GM12878 (cell line): ENCODE data around the gene YBX1. TPM values are rescaled to one million over a fixed set of nuclear protein-coding genes. Genes with fewer than 3 reads are reported as not detected.

ENCODE experiments used
- ATAC-seq: fragments of 200-7000 bp; cut with Tn5 transposase; 3 replicates; pipeline ENCODE4 v1.9.1; 2020; ENCODE audit warnings: mild to moderate bottlenecking, moderate library complexity
- BruUV-seq: library from RNA; stranded (reverse); fragments of 400-500 nt; replicated peaks from 2 replicates; lab custom pipeline; 2021; lab: Mats Ljungman, UMichigan
- CTCF ChIA-PET: fragments of 300-600 bp; sonication (Branson Sonifier 250); formaldehyde crosslinking; extraction: SDS; loops from one replicate; lab custom pipeline; 2021; ENCODE audit warnings: inconsistent platforms; lab: Yijun Ruan, JAX
- POLR2A ChIA-PET: fragments of 350-600 bp; formaldehyde crosslinking; extraction: SDS; loops from one replicate; lab custom pipeline; 2021; ENCODE audit warnings: inconsistent platforms; lab: Charles Lee
- RAD21 ChIA-PET: fragments of 300-600 bp; sonication (Branson Sonifier 250); formaldehyde crosslinking; loops from one replicate; lab custom pipeline; 2023; ENCODE audit warnings: antibody characterized with exemption; ENCODE audit not compliant: unreplicated experiment; lab: Charles Lee
- SMC1A ChIA-PET: fragments of 300-600 bp; sonication (Branson Sonifier 250); formaldehyde crosslinking; loops from one replicate; lab custom pipeline; 2023; ENCODE audit not compliant: unreplicated experiment, uncharacterized antibody; lab: Charles Lee
- DNase-seq: peaks from one replicate; pipeline ENCODE4 v3.0.0-alpha.2; 2011; ENCODE audit warnings: low read depth, low spot score
- FAIRE-seq: peaks from 3 replicates; lab custom pipeline; 2011; peaks lifted over from hg19 to GRCh38; lab: Jason Lieb, UNC
- H2AFZ ChIP-seq: 2 replicates; pipeline ENCODE4 v1.6.0; 2011; ENCODE audit warnings: low read depth, low read length, control low read depth; ENCODE audit not compliant: control insufficient read depth
- H3K27ac ChIP-seq: 2 replicates; pipeline ENCODE4 v1.5.1; 2011; ENCODE audit warnings: control low read depth; ENCODE audit not compliant: control insufficient read depth, insufficient read depth
- H3K27me3 ChIP-seq, 2 experiments: replicated peaks in 1 of 2; 2 replicates each; pipeline versions ENCODE4 v1.6.0 to v1.6.1; 2011; ENCODE audit warnings: low read length in 1 of 2; ENCODE audit not compliant: control insufficient read depth in 2 of 2, insufficient read depth in 2 of 2
- H3K36me3 ChIP-seq, 2 experiments: 2 replicates each; pipeline ENCODE4 v1.5.1; 2011; ENCODE audit warnings: low read length in 1 of 2; ENCODE audit not compliant: control insufficient read depth in 2 of 2, insufficient read depth in 2 of 2
- H3K4me1 ChIP-seq: 2 replicates; pipeline ENCODE4 v1.6.1; 2011; ENCODE audit warnings: mild to moderate bottlenecking, low read length, moderate library complexity, mixed read lengths; ENCODE audit not compliant: control insufficient read depth, insufficient read depth
- H3K4me2 ChIP-seq: 2 replicates; pipeline ENCODE4 v1.6.0; 2011; ENCODE audit warnings: control low read depth; ENCODE audit not compliant: control insufficient read depth, insufficient read depth
- H3K4me3 ChIP-seq: fragments of 200-600 bp; sonication (generic); 2 replicates; pipeline ENCODE4 v1.5.1; 2016
- H3K79me2 ChIP-seq: 2 replicates; pipeline ENCODE4 v1.6.0; 2011; ENCODE audit warnings: low read length; ENCODE audit not compliant: control insufficient read depth, insufficient read depth
- H3K9ac ChIP-seq: 2 replicates; pipeline ENCODE4 v1.8.0; 2011; ENCODE audit warnings: low read length, control low read depth, mixed read lengths; ENCODE audit not compliant: control insufficient read depth, insufficient read depth
- H3K9me3 ChIP-seq: replicated peaks from 3 replicates; pipeline ENCODE4 v1.5.1; 2011; ENCODE audit warnings: mild to moderate bottlenecking, low read length; ENCODE audit not compliant: control insufficient read depth, insufficient read depth
- H4K20me1 ChIP-seq: 2 replicates; pipeline ENCODE4 v1.6.0; 2011; ENCODE audit not compliant: control insufficient read depth, insufficient read depth
- EZH2 ChIP-seq: IDR thresholded peaks from 2 replicates; pipeline ENCODE4 v1.6.1; 2012; ENCODE audit warnings: low read depth, mild to moderate bottlenecking, control low read depth, inconsistent platforms, low read length, borderline replicate concordance; ENCODE audit not compliant: control insufficient read depth
- IKZF1 ChIP-seq: fragments of 450-650 bp; conservative IDR thresholded peaks from 2 replicates; pipeline ENCODE4 v1.6.1; 2017; ENCODE audit warnings: antibody characterized with exemption, mild to moderate bottlenecking
- MTA3 ChIP-seq: IDR thresholded peaks from 2 replicates; pipeline ENCODE4 v1.6.1; 2012; ENCODE audit warnings: low read length, inconsistent platforms, borderline replicate concordance
- RFX5 ChIP-seq: IDR thresholded peaks from 2 replicates; pipeline ENCODE4 v1.6.1; 2011; ENCODE audit warnings: low read depth, low read length, improper control_type of control experiment
- SMARCA5 ChIP-seq: fragments of 450-650 bp; IDR thresholded peaks from 2 replicates; pipeline ENCODE4 v1.6.1; 2017; ENCODE audit warnings: mild to moderate bottlenecking
- ZNF592 ChIP-seq: fragments of 450-650 bp; IDR thresholded peaks from 2 replicates; pipeline ENCODE4 v1.6.1; 2017; ENCODE audit warnings: mild to moderate bottlenecking, moderate library complexity
- WGBS: methylation state at CpG from one replicate; pipeline ENCODE4 v1.1.6; 2016; ENCODE audit warnings: low lambda C conversion rate; ENCODE audit not compliant: insufficient replicate concordance, insufficient coverage; ENCODE audit errors: missing lambda C conversion rate; 5-methylcytosine and 5-hydroxymethylcytosine counted together
- in situ Hi-C: fragments of 300-500 bp; cut with MboI; formaldehyde crosslinking; loops from 9 replicates; pipeline ENCODE4 v1.14.3; 2018; ENCODE audit warnings: mixed read lengths
- intact Hi-C: fragments of 100-400 bp; cut with micrococcal nuclease; formaldehyde crosslinking; loops from one replicate; pipeline ENCODE4 v1.14.2; 2022; ENCODE audit not compliant: unreplicated experiment
- polyA plus RNA-seq, 11 experiments: library from polyadenylated mRNA; depleted of rRNA in 4 of 11; unstranded in 6 of 11; stranded (reverse) in 5 of 11; fragments of >200 nt; fragmentation: Nextera tagmentation in 4 of 11; fragmentation: Illumina TruSeq in 1 of 11; extraction: Ambion mirVana in 4 of 11; extraction: Trizol in 1 of 11; gene quantifications; 1 replicate in 1 of 11; 2 replicates in 10 of 11; pipeline versions ENCODE4 v1.2.1 to v1.2.3, GENCODE V29; 2011 to 2016; ENCODE audit warnings: inconsistent platforms in 2 of 11, missing spikeins in 2 of 11, low read depth in 1 of 11
- total RNA-seq, 4 experiments: library from RNA; depleted of rRNA in 3 of 4; stranded (reverse); fragments of >200 nt in 3 of 4; fragmentation: Illumina TruSeq in 1 of 4; extraction: Trizol in 1 of 4; gene quantifications; 2 replicates each; pipeline versions ENCODE4 v1.2.1 to v1.2.3, GENCODE V29; 2013 to 2021

YBX1 gene
- total and polyA plus RNA-seq, 10 of the 15 experiments (the other 5 are each of a cell fraction or from before 2014, with no cell fraction given), result 355 to 1,353 (median 858) TPM

- TF ChIP-seq ZNF592, result no peak
- no peak for TF ChIP-seq MTA3
These were observed 43.1 kb upstream of the YBX1 start (continued) for GRCh38 chr1:42639116-42639515.

GRCh38 chr1:42646056-42646455, 36.2 kb upstream of the YBX1 start:
- ChIA-PET SMC1A (no interaction called here), RAD21 (no interaction called here), POLR2A (no interaction called here), CTCF (no interaction called here)
- Histone ChIP-seq H3K79me2 (no peaks in the 10 kb centered on the region), H3K9me3 (no peaks in the 10 kb centered on the region), H3K27me3 (no peaks in the 10 kb centered on the region), H3K9ac (no peak overlapping the region), H3K4me3 (no peak overlapping the region), H3K27ac (no peak overlapping the region), H4K20me1 (no peaks in the 10 kb centered on the region), H3K4me1 (no peaks in the 10 kb centered on the region), H3K36me3 (no peaks in the 10 kb centered on the region), H2AFZ (no peak overlapping the region), H3K4me2 (no peak overlapping the region)
- ATAC-seq (no peak), FAIRE-seq (no peak), DNase-seq (no peak)
- BruUV-seq, result no TSS peak
- in situ Hi-C loops, result no loop called here
- intact Hi-C loops, result no loop called here
- 31% methylated on average over 2 of the region's 2 CpGs for WGBS
- TF ChIP-seq RFX5 (no peak), IKZF1 (no peak), SMARCA5 (no peak), EZH2 (no peak)
- TF ChIP-seq, all 136 proteins: peak for 0
